B cell (primary cell): Measurements from ENCODE around the gene MYO10.

Experiments used
- CTCF ChIP-seq: fragments of 200-600 bp; IDR thresholded peaks from one replicate; pipeline ENCODE4 v1.8.0; 2022; ENCODE audit warnings: antibody characterized with exemption, mild to moderate bottlenecking
- EZH2 ChIP-seq: IDR thresholded peaks from 2 replicates; pipeline ENCODE4 v1.6.1; 2012; ENCODE audit warnings: borderline replicate concordance, low read depth, mild to moderate bottlenecking, moderate library complexity, low read length; ENCODE audit not compliant: insufficient read depth, poor library complexity, severe bottlenecking

DNA sequence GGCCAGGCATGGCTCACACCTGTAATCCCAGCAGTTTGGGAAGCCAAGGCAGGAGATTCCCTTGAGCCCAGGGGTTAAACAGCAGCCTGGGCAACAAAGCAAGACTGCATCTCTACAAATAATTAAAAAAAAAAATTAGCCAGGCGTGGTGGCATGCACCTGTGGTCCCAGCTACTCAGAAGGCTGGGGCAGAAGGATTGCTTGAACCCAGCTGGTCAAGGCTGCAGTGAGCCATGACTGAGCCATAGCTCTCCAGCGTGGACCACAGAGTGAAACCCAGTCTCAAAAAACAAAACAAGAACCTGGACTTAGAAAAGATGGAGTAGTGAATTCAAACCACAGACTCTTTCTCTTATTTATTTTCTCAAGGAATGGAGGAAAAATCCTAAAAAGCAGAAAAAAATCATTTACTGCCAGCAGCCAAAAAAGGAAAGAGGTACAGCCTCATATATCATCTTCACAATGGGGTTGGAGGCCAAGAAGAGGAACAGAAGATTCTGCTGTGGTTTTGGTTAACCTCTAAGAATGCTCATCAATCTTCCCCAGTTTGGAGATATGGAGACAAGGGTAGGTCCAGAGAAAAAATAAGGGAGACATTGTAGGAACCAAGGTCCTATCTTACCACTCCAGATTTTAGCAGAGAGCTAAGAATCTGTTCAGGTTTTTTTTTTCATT, 40.0 kb upstream of the MYO10 start:
- TF ChIP-seq CTCF (no peak), EZH2 (no peak)
